Kidney glomerular epithelial cell (primary cell): Measurements from ENCODE around the gene GABBR2.

ENCODE experiments used
- DNase-seq: peaks from one replicate; lab custom pipeline; 2025; lab: John Stamatoyannopoulos, UW

Gene GABBR2

GRCh38 chr9:98256756-98257155 is 452.0 kb downstream of the GABBR2 start:
- DNase-seq = peak; percentile 3

- DNase-seq = peak; percentile 95
Measured at GRCh38 chr9:98255578-98256296, 453.0 kb downstream of the GABBR2 start, which contains the start of gene TBC1D2. TSS of gene TBC1D2 (minus strand) at chr9:98255649. CDS start at chr9:98255541, 108 bp downstream.

GRCh38 chr9:98255061-98255577 is 453.6 kb downstream of the GABBR2 start:
- peak; percentile 55 for DNase-seq

GRCh38 chr9:98254228-98255060 is 454.3 kb downstream of the GABBR2 start:
- DNase-seq = peak; percentile 11

- no peak for DNase-seq
Measured at GRCh38 chr9:98253565-98253964, 455.2 kb downstream of the GABBR2 start.

- DNase-seq = peak; percentile 60
Measured at GRCh38 chr9:98251551-98251950, 457.2 kb downstream of the GABBR2 start.

GRCh38 chr9:98249771-98250170 is 459.0 kb downstream of the GABBR2 start:
- DNase-seq = no peak

GRCh38 chr9:98248737-98249474 is 459.8 kb downstream of the GABBR2 start:
- peak; percentile 55 for DNase-seq

GRCh38 chr9:98247831-98248657 is 460.7 kb downstream of the GABBR2 start:
- DNase-seq = no peak

GRCh38 chr9:98242426-98242825 is 466.3 kb downstream of the GABBR2 start:
- DNase-seq = no peak

GRCh38 chr9:98241357-98242300 is 467.1 kb downstream of the GABBR2 start:
- DNase-seq = no peak

- DNase-seq = no peak
Measured at GRCh38 chr9:98240475-98240874, 468.3 kb downstream of the GABBR2 start.
